Nephron (organoid): ENCODE results near the gene FHAD1.

ENCODE experiments used
- H3K27ac Mint-ChIP-seq, 3 experiments: 2 replicates each; pipeline ENCODE4 v1.8.0; 2020; ENCODE audit warnings: mixed read lengths in 3 of 3, mild to moderate bottlenecking in 2 of 3, moderate library complexity in 1 of 3
- H3K27me3 Mint-ChIP-seq: 2 replicates; pipeline ENCODE4 v1.8.0; 2021; ENCODE audit warnings: low read depth, mild to moderate bottlenecking, moderate library complexity, mixed read lengths
- H3K36me3 Mint-ChIP-seq: 2 replicates; pipeline ENCODE4 v1.8.0; 2020; ENCODE audit warnings: low read depth, mixed read lengths
- H3K4me1 Mint-ChIP-seq: 2 replicates; pipeline ENCODE4 v1.8.0; 2020; ENCODE audit warnings: mixed read lengths
- H3K4me3 Mint-ChIP-seq, 3 experiments: 2 replicates each; pipeline ENCODE4 v1.8.0; 2020; ENCODE audit warnings: mild to moderate bottlenecking in 3 of 3, mixed read lengths in 3 of 3, moderate library complexity in 2 of 3
- H3K9me3 Mint-ChIP-seq: 2 replicates; pipeline ENCODE4 v1.8.0; 2020; ENCODE audit warnings: mixed read lengths
- CTCF ChIP-seq, 3 experiments: fragments of 200-600 bp; sonication (generic); IDR thresholded peaks; one replicate each; pipeline ENCODE4 v1.5.0; 2021; ENCODE audit warnings: antibody characterized with exemption in 3 of 3; ENCODE audit not compliant: unreplicated experiment in 3 of 3

The FHAD1 gene

GRCh38 chr1:15325375-15326085, 78.5 kb downstream of the FHAD1 start:
- Mint-ChIP-seq H3K4me3 (peak overlapping the region in 1 of 3 experiments; percentile 37), H3K9me3 (peaks cover 12% of the 10 kb centered on the region), H3K27ac (peak overlapping the region in 1 of 3 experiments; percentile 23), H3K27me3 (peaks cover 16% of the 10 kb centered on the region), H3K4me1 (peaks cover 67% of the 10 kb centered on the region), H3K36me3 (no peaks in the 10 kb centered on the region)
- TF ChIP-seq CTCF (IDR thresholded peaks at IDR 0.05; ENCODE audit: unreplicated experiment in 3 of 3) = no peak

- TF ChIP-seq CTCF (IDR thresholded peaks at IDR 0.05; ENCODE audit: unreplicated experiment in 3 of 3) = no peak
- Mint-ChIP-seq H3K4me3 (peak overlapping the region in 2 of 3 experiments; percentile 42 to 75), H3K4me1 (peaks cover 77% of the 10 kb centered on the region), H3K36me3 (no peaks in the 10 kb centered on the region), H3K9me3 (no peaks in the 10 kb centered on the region), H3K27me3 (peaks cover 26% of the 10 kb centered on the region), H3K27ac (peak overlapping the region; percentile 16 to 93 (median 84))
Observed at GRCh38 chr1:15326691-15327588, 79.9 kb downstream of the FHAD1 start.

GRCh38 chr1:15328351-15329103, 81.5 kb downstream of the FHAD1 start:
- Mint-ChIP-seq H3K27ac (peak overlapping the region in 2 of 3 experiments; percentile 91 to 93), H3K27me3 (peaks cover 26% of the 10 kb centered on the region), H3K4me1 (peaks cover 73% of the 10 kb centered on the region), H3K36me3 (no peaks in the 10 kb centered on the region), H3K9me3 (no peaks in the 10 kb centered on the region), H3K4me3 (peak overlapping the region in 1 of 3 experiments; percentile 47)
- TF ChIP-seq CTCF (IDR thresholded peaks at IDR 0.05; ENCODE audit: unreplicated experiment in 3 of 3) = no peak

- Mint-ChIP-seq H3K36me3 (no peaks in the 10 kb centered on the region), H3K27ac (peak overlapping the region in 2 of 3 experiments; percentile 91 to 93), H3K4me1 (peaks cover 65% of the 10 kb centered on the region), H3K27me3 (peaks cover 23% of the 10 kb centered on the region), H3K9me3 (no peaks in the 10 kb centered on the region), H3K4me3 (peak overlapping the region in 1 of 3 experiments; percentile 28)
- TF ChIP-seq CTCF (IDR thresholded peaks at IDR 0.05; ENCODE audit: unreplicated experiment in 3 of 3) = no peak
Observed at GRCh38 chr1:15329104-15329820, 82.2 kb downstream of the FHAD1 start.

- peaks cover 61% of the 10 kb centered on the region for H3K4me1 Mint-ChIP-seq
- H3K9me3 Mint-ChIP-seq = no peaks in the 10 kb centered on the region
- no peak overlapping the region for H3K27ac Mint-ChIP-seq
- H3K27me3 Mint-ChIP-seq = peaks cover 24% of the 10 kb centered on the region
- TF ChIP-seq CTCF (IDR thresholded peaks at IDR 0.05; ENCODE audit: unreplicated experiment in 3 of 3) = no peak
- no peaks in the 10 kb centered on the region for H3K36me3 Mint-ChIP-seq
- no peak overlapping the region for H3K4me3 Mint-ChIP-seq
Observed at GRCh38 chr1:15330028-15330427, 83.0 kb downstream of the FHAD1 start.
